Duodenal mucosa (tissue), 2 donors: ENCODE data around the gene CPE.
"Not testable (repeated sequence)": the region's sequence is repeated elsewhere in the genome, so short reads cannot be mapped to it uniquely, and the experiment has no call there.

ENCODE experiments used
- H3K27ac ChIP-seq: one replicate; pipeline ENCODE4 v1.7.0; 2013; ENCODE audit warnings: low read depth, low read length
- H3K27me3 ChIP-seq, 2 donors: one replicate each; pipeline ENCODE4 v1.7.0; 2013; ENCODE audit warnings: low read length in 2 of 2, control low read depth in 1 of 2; ENCODE audit not compliant: insufficient read depth in 2 of 2, control insufficient read depth in 1 of 2
- H3K36me3 ChIP-seq, 2 donors: one replicate each; pipeline ENCODE4 v1.7.0; 2013; ENCODE audit warnings: low read length in 2 of 2, control low read depth in 1 of 2; ENCODE audit not compliant: insufficient read depth in 2 of 2, control insufficient read depth in 1 of 2
- H3K4me1 ChIP-seq, 2 donors: one replicate each; pipeline ENCODE4 v1.7.0; 2013; ENCODE audit warnings: low read length in 2 of 2, control low read depth in 1 of 2; ENCODE audit not compliant: insufficient read depth in 2 of 2, control insufficient read depth in 1 of 2
- H3K4me3 ChIP-seq, 2 donors: one replicate each; pipeline ENCODE4 v1.7.0; 2013; ENCODE audit warnings: low read length in 2 of 2, low read depth in 1 of 2
- H3K9ac ChIP-seq, 2 donors: one replicate each; pipeline ENCODE4 v1.7.0; 2013; ENCODE audit warnings: low read length in 2 of 2, low read depth in 1 of 2
- H3K9me3 ChIP-seq, 2 donors: one replicate each; pipeline ENCODE4 v1.7.0; 2013; ENCODE audit warnings: low read length in 2 of 2, control low read depth in 1 of 2; ENCODE audit not compliant: control insufficient read depth in 1 of 2

The CPE gene

DNA sequence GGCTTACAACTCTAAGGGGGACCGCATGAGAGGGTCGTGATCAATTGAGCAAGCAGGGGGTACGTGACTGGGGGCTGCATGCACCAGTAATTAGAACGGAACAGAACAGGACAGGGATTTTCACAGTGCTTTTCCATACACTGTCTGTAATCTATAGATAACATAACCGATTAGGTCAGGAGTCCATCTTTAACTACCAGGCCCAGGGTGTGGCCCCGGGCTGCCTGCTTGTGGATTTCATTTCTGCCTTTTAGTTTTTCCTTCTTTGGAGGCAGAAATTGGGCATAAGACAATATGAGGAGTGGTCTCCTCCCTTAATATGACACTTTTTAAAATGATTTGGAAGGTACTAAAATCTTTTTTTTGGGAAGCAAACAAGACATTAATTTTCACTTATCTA lies 113.8 kb downstream of the CPE start:
- H3K27me3 ChIP-seq, H3K9ac ChIP-seq, H3K27ac ChIP-seq, H3K4me1 ChIP-seq, H3K36me3 ChIP-seq, H3K4me3 ChIP-seq, H3K9me3 ChIP-seq: not testable (repeated sequence)

DNA sequence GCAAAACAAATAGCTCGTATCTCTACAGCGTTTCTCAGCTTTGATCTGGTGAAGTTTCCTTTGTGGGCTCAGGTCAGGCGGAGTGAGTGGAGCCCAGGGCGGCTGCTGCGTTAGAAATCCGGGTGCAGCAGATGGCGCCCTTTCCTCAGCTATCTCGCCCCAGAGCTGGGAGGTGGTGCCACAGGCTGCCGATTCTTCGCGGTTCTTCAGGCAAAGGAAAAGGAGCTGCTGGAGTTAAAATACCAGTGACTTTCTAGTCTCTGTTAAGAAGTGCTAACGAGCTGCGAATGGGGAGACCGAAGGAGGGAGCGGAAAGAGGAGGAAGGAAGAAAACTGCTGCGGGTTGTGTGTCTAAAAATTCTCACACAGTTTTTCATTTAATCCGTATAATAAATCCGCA lies 114.6 kb downstream of the CPE start:
- no peaks in the 10 kb centered on the region for H3K36me3 ChIP-seq
- no peaks in the 10 kb centered on the region for H3K9me3 ChIP-seq
- H3K27me3 ChIP-seq = peaks cover 0 to 4% of the 10 kb centered on the region in 2 donors
- no peak overlapping the region for H3K27ac ChIP-seq
- H3K4me3 ChIP-seq = peak overlapping the region; percentile 4 to 32
- H3K9ac ChIP-seq = no peak overlapping the region
- peaks cover 6 to 9% of the 10 kb centered on the region in 2 donors for H3K4me1 ChIP-seq

DNA sequence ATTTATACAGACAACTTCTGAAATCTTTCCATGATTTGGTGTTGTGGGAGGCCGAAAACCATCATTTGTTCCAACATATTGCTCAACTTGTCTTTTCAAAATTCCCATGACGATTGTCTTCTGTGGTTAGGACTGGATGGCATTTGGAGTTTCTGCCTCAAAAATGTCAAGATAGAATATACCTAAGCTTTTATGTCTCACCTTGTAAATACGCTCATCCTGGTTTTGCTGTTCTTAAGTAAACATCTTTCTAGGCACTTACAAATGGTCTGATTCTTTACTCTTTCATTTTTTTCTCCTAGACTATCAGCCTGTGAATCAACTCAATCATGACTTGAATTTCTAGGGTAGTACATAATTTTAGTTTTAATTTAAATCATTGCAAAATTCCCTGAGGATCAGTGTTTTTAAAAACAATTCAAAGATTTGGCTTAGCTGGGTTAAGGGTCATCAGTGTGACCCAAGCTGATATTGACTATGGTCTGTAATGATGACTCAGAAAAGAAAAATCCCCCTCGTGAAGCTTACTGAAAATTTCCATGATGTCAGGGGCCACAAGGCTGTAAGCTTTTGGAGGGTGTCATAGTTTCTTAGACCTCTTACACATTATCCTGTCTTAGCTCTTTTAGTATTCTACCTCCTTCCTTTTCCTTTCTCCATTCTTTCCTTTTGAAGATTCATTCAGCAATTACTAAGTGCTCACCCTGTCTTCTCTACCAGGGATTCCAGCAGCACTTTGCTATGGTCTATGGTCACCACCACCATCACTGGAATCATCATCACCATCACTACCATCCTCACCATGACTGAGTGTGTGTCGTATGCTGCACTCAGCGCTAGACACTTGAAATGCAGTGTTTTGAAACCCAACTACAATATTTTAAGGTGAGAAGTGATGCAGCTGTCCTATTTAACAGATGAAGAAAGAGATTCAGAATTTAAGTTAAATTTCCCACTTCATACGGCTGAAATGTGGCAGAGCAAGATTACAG lies 124.4 kb downstream of the CPE start:
- Histone ChIP-seq H3K9ac (no peak overlapping the region), H3K27me3 (no peaks in the 10 kb centered on the region), H3K9me3 (no peaks in the 10 kb centered on the region), H3K27ac (no peak overlapping the region), H3K4me1 (no peaks in the 10 kb centered on the region), H3K4me3 (no peak overlapping the region), H3K36me3 (no peaks in the 10 kb centered on the region)

DNA sequence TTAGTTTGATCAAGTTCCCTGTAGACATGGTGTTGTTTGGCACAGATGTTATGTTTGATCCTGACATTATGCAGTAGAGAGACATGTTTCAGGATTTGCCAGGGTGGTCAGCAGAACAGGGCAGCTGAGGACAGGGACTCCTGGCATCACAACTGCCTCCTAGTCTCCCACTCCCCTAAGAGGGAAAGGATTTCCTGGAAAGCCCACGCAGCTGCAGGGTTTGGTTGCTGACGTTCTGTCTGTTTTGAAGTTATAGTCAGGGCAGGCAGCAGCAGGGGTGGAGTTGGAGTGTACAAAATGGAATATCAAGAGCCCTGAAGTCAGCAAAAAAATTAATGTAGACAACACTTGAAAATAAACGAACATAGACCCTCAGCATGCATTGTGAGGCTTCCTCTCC lies 125.4 kb downstream of the CPE start:
- Histone ChIP-seq H3K9me3 (no peaks in the 10 kb centered on the region), H3K4me3 (no peak overlapping the region), H3K4me1 (no peaks in the 10 kb centered on the region), H3K27me3 (no peaks in the 10 kb centered on the region), H3K27ac (no peak overlapping the region), H3K36me3 (no peaks in the 10 kb centered on the region), H3K9ac (no peak overlapping the region)

DNA sequence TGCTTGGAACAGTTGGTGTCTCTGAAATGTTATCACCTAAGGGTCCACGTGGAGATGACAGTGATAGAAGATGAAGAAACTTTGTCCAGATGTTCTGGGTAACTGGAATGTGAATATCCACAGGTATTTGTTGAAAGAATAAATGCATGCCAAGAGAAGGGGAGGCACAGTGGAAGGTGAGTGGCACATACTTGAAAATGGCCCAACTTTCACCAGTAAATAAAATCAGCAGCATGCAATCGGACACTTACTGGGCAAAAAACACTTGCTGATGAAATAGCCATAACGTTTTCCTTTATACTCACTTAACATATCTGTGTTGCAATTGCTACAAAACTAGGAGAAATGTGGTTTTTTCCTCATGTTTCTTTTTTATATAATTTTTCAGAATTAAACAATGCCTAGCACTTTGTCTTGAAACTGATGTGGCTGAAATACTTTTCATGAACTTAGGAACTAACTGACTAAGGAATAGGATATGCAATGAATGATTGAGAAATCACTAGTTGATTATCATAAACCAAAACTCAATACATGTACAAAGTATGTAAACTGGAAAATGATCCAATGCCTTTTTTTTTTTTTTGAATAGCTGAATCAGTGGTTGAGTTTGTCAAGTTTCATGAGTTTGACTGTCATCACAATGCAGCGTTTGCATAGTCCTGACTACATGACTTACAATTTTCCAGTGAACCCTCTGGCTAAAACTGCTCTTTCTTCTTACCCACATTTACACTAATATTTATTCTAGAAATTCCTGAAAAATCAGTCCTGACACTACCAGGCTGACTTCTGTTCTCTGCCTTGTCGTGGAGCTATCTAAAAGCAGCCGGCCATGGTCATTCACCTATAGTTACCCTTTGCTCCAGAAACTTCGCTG lies 127.4 kb downstream of the CPE start:
- no peaks in the 10 kb centered on the region for H3K9me3 ChIP-seq
- no peaks in the 10 kb centered on the region for H3K4me1 ChIP-seq
- no peaks in the 10 kb centered on the region for H3K36me3 ChIP-seq
- no peak overlapping the region for H3K9ac ChIP-seq
- H3K4me3 ChIP-seq = no peak overlapping the region
- H3K27ac ChIP-seq = no peak overlapping the region
- no peaks in the 10 kb centered on the region for H3K27me3 ChIP-seq

DNA sequence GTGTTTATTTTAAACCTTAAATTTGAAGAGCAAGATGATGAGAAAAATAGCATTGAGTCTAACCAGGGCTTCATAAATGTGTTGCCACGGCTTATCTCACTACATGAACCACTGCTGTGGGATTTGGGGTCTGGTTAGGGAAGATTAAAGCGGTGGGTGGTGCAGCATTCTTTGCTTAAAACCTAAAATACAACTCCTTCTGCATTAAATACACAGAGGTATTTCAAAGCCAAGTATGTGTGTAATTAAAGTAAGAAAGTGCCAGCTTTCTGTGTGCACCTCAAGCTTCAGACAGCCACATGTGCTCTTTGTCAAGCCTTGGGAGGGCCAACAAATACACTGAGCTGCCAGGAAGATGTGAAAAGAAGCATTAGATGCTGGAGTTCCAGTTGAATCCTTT lies 128.0 kb downstream of the CPE start:
- no peak overlapping the region for H3K9ac ChIP-seq
- H3K36me3 ChIP-seq = no peaks in the 10 kb centered on the region
- no peaks in the 10 kb centered on the region for H3K4me1 ChIP-seq
- H3K27ac ChIP-seq = no peak overlapping the region
- no peaks in the 10 kb centered on the region for H3K9me3 ChIP-seq
- H3K4me3 ChIP-seq = no peak overlapping the region
- no peaks in the 10 kb centered on the region for H3K27me3 ChIP-seq

DNA sequence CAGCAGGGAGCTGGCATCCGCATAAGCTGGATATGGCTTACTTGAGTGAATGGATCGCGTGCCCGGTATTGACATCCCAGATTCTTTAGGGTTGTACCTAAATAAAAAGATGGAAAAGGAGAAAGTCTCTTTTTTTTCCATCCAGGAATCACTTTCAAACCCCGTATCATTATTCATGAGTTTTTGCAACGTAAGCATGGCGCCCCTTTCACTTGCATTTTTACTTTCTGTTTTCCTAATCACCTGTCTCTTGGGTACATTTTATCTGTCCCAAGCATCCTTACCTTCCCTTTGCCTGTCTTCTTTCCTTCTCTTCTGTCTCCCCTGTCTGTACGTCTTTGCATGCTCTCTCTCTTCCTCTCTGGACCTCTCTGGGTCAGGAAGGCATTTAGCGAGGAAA lies 128.6 kb downstream of the CPE start:
- H3K27me3 ChIP-seq = no peaks in the 10 kb centered on the region
- no peaks in the 10 kb centered on the region for H3K9me3 ChIP-seq
- H3K9ac ChIP-seq = no peak overlapping the region
- H3K4me3 ChIP-seq = no peak overlapping the region
- no peaks in the 10 kb centered on the region for H3K4me1 ChIP-seq
- no peaks in the 10 kb centered on the region for H3K36me3 ChIP-seq
- no peak overlapping the region for H3K27ac ChIP-seq

DNA sequence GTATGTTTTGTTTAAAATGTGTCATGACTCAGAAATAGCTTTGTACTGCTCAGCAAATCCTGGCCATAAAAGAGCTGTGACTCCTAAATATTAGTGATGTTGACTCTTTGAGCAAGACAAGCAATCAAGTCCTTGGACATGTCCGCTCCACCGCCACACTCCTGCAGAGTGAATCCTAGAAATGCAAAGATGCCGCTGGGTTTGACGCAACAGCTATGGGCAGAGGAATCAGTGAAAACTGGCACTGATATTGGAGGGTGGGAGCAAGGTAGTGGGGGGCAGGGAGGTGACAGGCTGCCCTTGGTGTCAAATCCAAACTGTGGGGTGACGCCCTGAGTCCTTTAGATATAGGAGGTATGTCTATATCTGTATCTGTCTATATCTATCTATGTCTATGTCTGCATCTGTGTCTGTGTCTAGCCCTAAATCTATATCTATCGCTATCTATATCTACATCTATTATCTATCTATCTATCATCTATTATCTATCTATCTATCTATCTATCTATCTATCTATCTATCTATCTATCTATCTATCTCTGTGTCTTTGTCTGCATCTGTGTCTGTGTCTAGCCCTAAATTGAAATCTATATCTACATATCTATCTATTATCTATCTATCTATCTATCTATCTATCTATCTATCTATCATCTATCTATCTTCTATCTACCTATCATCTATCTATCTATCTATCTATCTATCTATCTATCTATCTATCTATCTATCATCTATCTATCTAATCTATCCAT lies 129.7 kb downstream of the CPE start:
- H3K27ac ChIP-seq = no peak overlapping the region
- no peaks in the 10 kb centered on the region for H3K9me3 ChIP-seq
- no peaks in the 10 kb centered on the region for H3K36me3 ChIP-seq

DNA sequence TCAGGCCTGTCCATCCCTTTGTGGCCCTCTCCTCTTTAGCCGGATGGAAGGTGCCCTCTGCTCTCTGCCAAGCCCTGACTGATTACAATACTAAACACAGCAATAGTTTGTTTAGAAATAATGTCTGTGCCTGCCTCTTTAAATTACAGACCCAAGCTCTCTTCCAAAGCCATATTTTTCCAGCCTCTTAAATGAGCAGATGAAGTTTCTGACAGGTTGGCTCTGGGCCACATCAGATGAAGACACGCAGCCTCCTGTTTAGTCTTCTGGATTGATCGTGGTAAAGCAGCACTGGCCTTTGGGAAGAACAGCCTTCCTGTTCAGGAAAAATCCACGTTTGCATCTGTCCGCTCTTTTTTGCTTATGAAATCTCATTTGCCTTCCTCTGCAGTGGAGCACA lies 133.6 kb downstream of the CPE start:
- no peak overlapping the region for H3K4me3 ChIP-seq
- no peak overlapping the region for H3K9ac ChIP-seq
- H3K9me3 ChIP-seq = no peaks in the 10 kb centered on the region
- H3K27ac ChIP-seq = no peak overlapping the region
- no peaks in the 10 kb centered on the region for H3K27me3 ChIP-seq
- H3K36me3 ChIP-seq = no peaks in the 10 kb centered on the region
- no peaks in the 10 kb centered on the region for H3K4me1 ChIP-seq

More for the DNA sequence above, 129.7 kb downstream of the CPE start:
- no peaks in the 10 kb centered on the region for H3K4me1 ChIP-seq
- H3K9ac ChIP-seq = no peak overlapping the region
- H3K27me3 ChIP-seq = no peaks in the 10 kb centered on the region
- no peak overlapping the region for H3K4me3 ChIP-seq
